Subcutaneous preadipocyte (primary cell): ENCODE measurements around the gene VWA5A. TPM values are rescaled to one million over a fixed set of nuclear protein-coding genes. Genes with fewer than 3 reads are reported as not detected.

Experiments used
- total RNA-seq: library from RNA; depleted of rRNA; stranded (reverse); fragments of >200 nt; gene quantifications from 2 replicates; pipeline ENCODE4 v1.2.3, GENCODE V29; 2012

The VWA5A gene, protein sequence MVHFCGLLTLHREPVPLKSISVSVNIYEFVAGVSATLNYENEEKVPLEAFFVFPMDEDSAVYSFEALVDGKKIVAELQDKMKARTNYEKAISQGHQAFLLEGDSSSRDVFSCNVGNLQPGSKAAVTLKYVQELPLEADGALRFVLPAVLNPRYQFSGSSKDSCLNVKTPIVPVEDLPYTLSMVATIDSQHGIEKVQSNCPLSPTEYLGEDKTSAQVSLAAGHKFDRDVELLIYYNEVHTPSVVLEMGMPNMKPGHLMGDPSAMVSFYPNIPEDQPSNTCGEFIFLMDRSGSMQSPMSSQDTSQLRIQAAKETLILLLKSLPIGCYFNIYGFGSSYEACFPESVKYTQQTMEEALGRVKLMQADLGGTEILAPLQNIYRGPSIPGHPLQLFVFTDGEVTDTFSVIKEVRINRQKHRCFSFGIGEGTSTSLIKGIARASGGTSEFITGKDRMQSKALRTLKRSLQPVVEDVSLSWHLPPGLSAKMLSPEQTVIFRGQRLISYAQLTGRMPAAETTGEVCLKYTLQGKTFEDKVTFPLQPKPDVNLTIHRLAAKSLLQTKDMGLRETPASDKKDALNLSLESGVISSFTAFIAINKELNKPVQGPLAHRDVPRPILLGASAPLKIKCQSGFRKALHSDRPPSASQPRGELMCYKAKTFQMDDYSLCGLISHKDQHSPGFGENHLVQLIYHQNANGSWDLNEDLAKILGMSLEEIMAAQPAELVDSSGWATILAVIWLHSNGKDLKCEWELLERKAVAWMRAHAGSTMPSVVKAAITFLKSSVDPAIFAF
- 4.7 and 9.9 TPM in 2 replicates for total RNA-seq

GRCh38 chr11:124114942-124115781 is at the start of gene VWA5A:
TSS of gene VWA5A (plus strand) at chr11:124115450. CDS start at chr11:124117512, 2,062 bp downstream.

DNA sequence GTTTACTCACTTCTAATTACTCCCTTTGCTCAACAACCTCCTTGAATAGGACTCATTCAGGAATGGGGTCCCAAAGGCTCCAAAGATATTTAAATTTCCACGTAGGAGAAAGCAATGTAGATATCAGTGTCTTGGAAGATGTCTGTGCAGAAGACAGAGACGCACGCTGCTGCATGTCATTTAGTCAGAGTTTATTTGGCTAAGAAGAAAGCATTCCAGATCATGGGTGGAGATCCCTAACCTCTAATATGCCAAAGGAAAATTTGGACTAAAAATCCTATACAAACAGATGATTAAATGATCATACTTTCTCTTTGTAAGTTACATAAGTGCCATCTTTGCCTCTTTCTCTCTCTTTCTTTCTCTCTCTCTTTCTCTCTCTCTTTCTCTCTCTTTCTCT is 67.8 kb downstream of the VWA5A start, which contains the start of gene OR10D3:
Gene OR10D3, plus strand, starts transcription at position 278 of the 400 bp plus-strand sequence. CDS start 1,925 bp downstream, outside the sequence.

Other genes starting within 250 kb of the VWA5A start
- gene TMEM225, start 229.8 kb upstream of the VWA5A start, total RNA-seq: not detected in 2 replicates
- 0.37 TPM in 1 of 2 replicates, not detected in the other for gene OR8D4, start 213.3 kb upstream of the VWA5A start, total RNA-seq
- gene OR4D5, start 175.8 kb upstream of the VWA5A start, total RNA-seq: not detected in 2 replicates
- gene OR6T1, start 171.6 kb upstream of the VWA5A start, total RNA-seq: not detected in 2 replicates
- not detected in 2 replicates for gene OR10S1, start 137.7 kb upstream of the VWA5A start, total RNA-seq
- not detected in 2 replicates for gene OR10G6, start 120.3 kb upstream of the VWA5A start, total RNA-seq
- gene OR10G4, start 102.5 kb upstream of the VWA5A start, total RNA-seq: not detected in 2 replicates
- gene OR10G9, start 92.4 kb upstream of the VWA5A start, total RNA-seq: not detected in 2 replicates
- not detected in 2 replicates for gene OR10G8, start 88.7 kb upstream of the VWA5A start, total RNA-seq
- gene OR10G7, start 74.1 kb upstream of the VWA5A start, total RNA-seq: not detected in 2 replicates
- not detected in 2 replicates for gene OR10D3, start 67.9 kb downstream of the VWA5A start, total RNA-seq
- not detected in 2 replicates for gene OR8G1, start 125.6 kb downstream of the VWA5A start, total RNA-seq
- not detected in 2 replicates for gene OR8G5, start 140.9 kb downstream of the VWA5A start, total RNA-seq
- gene OR8D1, start 198.5 kb downstream of the VWA5A start, total RNA-seq: not detected in 2 replicates
- not detected in 2 replicates for gene OR8D2, start 204.7 kb downstream of the VWA5A start, total RNA-seq